AG04450 (cell line): Measurements from ENCODE around the gene PSMC4. TPM values are rescaled to one million over a fixed set of nuclear protein-coding genes. Genes with fewer than 3 reads are reported as not detected.
A peak's percentile ranks its signal among the peaks of the same experiment; 100 is the strongest.

Source experiments
- CTCF ChIA-PET: fragments of 300-600, 350-600 bp; formaldehyde crosslinking; extraction: SDS; loops from one replicate; lab custom pipeline; 2022; ENCODE audit warnings: antibody characterized with exemption, inconsistent platforms; lab: Charles Lee
- POLR2A ChIA-PET: fragments of 350-600 bp; formaldehyde crosslinking; extraction: SDS; loops from one replicate; lab custom pipeline; 2021; ENCODE audit warnings: antibody characterized with exemption, inconsistent platforms; lab: Yijun Ruan, JAX
- DNase-seq: peaks from one replicate; pipeline ENCODE4 v3.0.0-alpha.2; 2011; ENCODE audit warnings: low read depth, low spot score
- H3K27ac ChIP-seq: one replicate; pipeline ENCODE4 v1.5.1; 2012; ENCODE audit warnings: low read depth, low read length, control low read depth
- H3K27me3 ChIP-seq: one replicate; pipeline ENCODE4 v1.6.0; 2012; ENCODE audit warnings: low read length; ENCODE audit not compliant: control insufficient read depth, insufficient read depth
- H3K4me3 ChIP-seq: 2 replicates; pipeline ENCODE4 v1.5.1; 2011; ENCODE audit warnings: mild to moderate bottlenecking, low read depth, low read length, control low read depth
- H3K9me3 ChIP-seq: 2 replicates; pipeline ENCODE4 v1.5.1; 2012; ENCODE audit warnings: low read length; ENCODE audit not compliant: control insufficient read depth, insufficient read depth
- polyA plus RNA-seq: library from polyadenylated mRNA; depleted of rRNA; stranded (reverse); fragments of >200 nt; gene quantifications from 2 replicates; pipeline ENCODE4 v1.2.3, GENCODE V29; 2011
- TF ChIP-seq, protein P1 (sequence below): IDR thresholded peaks from 2 replicates; pipeline ENCODE4 v1.5.1; 2011; ENCODE audit warnings: low read depth, low read length, control low read depth, inconsistent platforms

Gene PSMC4
- polyA plus RNA-seq, 1 experiment, result 68.6 TPM

DNA sequence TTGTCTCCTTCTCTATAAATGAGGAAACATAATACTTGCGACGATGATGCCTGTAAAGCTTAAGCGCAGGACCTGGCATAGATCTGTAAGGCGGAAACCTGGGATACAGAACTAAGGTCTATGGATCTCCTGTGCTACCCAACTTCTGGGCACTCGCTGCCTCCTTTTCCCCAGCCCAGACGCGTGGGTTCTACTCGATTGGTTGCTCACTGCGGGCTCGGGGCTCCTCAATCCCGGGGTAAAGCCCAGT is 615 bp upstream of the PSMC4 start:
- ChIA-PET CTCF (interaction anchor here (0.5 to 4.6 kb wide), 34 partner anchors 8 to 467 kb away, joined by 3 to 83 read pairs (median 4); partner anchors contain the start of genes DYRK1B, FBL and ZNF546), POLR2A (interaction anchor here (0.8 to 2.2 kb wide), 7 partner anchors 19 to 535 kb away, joined by 3 to 8 read pairs (median 3); partner anchors contain the start of genes DYRK1B, RPS16 and ZNF546)
- H3K4me3 ChIP-seq, result peak overlapping the region; percentile 98
- H3K27me3 ChIP-seq, result no peaks in the 10 kb centered on the region
- H3K9me3 ChIP-seq, result no peaks in the 10 kb centered on the region; the same call in 1 of the 2 replicates
- DNase-seq, result no peak
- TF ChIP-seq, protein P1, sequence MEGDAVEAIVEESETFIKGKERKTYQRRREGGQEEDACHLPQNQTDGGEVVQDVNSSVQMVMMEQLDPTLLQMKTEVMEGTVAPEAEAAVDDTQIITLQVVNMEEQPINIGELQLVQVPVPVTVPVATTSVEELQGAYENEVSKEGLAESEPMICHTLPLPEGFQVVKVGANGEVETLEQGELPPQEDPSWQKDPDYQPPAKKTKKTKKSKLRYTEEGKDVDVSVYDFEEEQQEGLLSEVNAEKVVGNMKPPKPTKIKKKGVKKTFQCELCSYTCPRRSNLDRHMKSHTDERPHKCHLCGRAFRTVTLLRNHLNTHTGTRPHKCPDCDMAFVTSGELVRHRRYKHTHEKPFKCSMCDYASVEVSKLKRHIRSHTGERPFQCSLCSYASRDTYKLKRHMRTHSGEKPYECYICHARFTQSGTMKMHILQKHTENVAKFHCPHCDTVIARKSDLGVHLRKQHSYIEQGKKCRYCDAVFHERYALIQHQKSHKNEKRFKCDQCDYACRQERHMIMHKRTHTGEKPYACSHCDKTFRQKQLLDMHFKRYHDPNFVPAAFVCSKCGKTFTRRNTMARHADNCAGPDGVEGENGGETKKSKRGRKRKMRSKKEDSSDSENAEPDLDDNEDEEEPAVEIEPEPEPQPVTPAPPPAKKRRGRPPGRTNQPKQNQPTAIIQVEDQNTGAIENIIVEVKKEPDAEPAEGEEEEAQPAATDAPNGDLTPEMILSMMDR, result no peak
- peak overlapping the region; percentile 91 for H3K27ac ChIP-seq

DNA sequence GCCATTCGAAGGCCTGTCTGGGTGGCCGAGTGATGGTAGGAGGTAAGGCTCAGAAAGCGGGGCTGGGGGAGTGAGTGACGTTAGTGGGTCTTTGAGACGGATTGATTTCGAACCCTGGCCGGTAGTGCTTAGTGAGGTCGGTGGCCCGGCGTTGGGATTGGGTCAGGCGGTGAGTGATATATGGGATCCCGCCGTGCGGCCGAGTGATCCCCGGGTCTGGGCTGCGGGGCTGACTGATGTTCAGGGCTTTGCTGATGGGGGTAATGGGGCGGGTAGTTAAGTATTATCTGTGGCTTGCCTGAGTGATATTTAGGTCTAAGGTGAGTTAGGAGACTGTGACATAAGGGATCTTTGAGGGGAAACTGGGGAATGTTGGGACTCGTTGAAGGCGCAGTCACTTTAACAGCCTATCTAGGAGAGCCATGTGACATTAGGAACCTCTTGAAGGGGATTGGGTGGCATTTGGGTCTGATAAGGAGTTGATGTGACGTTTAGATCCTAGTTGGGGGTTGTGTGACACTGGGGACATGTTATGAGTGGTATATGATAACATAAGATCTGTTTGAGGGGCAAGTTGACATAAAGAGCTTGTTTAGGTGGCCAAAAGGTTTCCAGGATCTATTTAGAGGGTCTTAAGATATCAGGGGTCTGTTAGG is 543 bp downstream of the PSMC4 start:
- POLR2A ChIA-PET, result interaction anchor here (1.2 kb wide), 2 partner anchors 35 to 156 kb away, joined by 3 to 5 read pairs; no protein-coding TSS in a partner anchor
- CTCF ChIA-PET, result interaction anchor here (0.7 to 4.6 kb wide), 24 partner anchors 7 to 419 kb away, joined by 3 to 83 read pairs (median 5); partner anchors contain the start of genes DYRK1B, FBL and ZNF546
- DNase-seq, result no peak
- Histone ChIP-seq H3K27me3 (no peaks in the 10 kb centered on the region), H3K4me3 (peak overlapping the region; percentile 98), H3K9me3 (no peaks in the 10 kb centered on the region; the same call in 1 of the 2 replicates), H3K27ac (peak overlapping the region; percentile 70)
- TF ChIP-seq, protein P1, result no peak

DNA sequence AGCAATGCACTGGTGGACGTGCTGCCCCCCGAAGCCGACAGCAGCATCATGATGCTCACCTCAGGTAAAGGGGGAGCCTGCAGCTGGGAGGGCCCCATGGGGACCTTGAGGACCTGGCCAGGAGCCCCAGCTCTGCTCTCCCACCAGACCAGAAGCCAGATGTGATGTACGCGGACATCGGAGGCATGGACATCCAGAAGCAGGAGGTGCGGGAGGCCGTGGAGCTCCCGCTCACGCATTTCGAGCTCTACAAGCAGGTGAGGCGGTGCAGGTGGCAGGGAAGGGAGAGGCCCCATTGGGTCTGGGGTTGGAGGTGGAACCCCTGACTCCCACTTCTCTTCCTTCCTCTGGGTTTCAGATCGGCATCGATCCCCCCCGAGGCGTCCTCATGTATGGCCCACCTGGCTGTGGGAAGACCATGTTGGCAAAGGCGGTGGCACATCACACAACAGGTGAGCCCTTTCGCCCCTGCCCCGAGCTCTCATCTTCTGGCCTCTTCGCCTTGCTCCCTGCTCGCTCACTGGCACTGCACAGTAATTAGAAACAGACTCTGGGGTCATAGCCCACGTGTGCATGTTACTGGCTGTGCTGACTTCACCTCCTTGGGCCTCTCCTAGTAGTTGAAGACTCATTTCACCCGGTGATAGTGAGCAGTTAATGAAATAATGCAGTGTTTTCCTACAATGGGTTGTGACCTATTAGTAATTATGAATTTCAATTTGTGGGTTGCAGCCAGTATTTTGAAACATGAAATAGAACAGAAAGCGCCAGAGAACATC is 3.6 kb downstream of the PSMC4 start:
- Histone ChIP-seq H3K27me3 (no peaks in the 10 kb centered on the region), H3K9me3 (no peaks in the 10 kb centered on the region; the same call in none of the 2 replicates), H3K27ac (no peak overlapping the region), H3K4me3 (no peak overlapping the region)
- ChIA-PET CTCF (no interaction called here), POLR2A (no interaction called here)
- no peak for DNase-seq
- TF ChIP-seq, protein P1, result no peak

DNA sequence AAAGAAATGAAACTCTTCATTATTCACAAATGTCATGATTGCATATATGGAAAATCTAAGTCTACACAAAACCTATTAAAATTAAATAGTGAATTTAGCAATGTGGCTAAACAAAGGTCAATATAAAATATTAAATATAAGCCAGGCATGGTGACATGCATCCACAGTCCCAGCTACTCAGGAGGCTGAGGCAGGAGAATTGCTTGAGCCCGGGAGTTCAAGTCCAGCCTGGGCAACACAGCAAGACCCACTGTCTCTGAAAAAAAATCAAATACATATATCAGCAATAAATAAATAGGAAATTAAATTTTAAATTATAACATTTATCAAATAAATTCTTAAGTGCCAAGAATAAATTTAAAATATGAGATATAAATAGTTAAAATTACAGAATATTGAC is 11.9 kb downstream of the PSMC4 start:
- no peak overlapping the region for H3K27ac ChIP-seq
- TF ChIP-seq, protein P1, result no peak
- DNase-seq, result no peak
- CTCF ChIA-PET, result interaction anchor here (1.0 kb wide), 1 partner anchor 13 kb away, joined by 3 read pairs; no protein-coding TSS in a partner anchor
- peaks cover 7% of the 10 kb centered on the region; the same call in 1 of the 2 replicates for H3K9me3 ChIP-seq
- POLR2A ChIA-PET, result no interaction called here
- H3K4me3 ChIP-seq, result no peak overlapping the region
- H3K27me3 ChIP-seq, result no peaks in the 10 kb centered on the region
